Iris pigment epithelial cell (primary cell): ENCODE data around the gene C8B.

Experiments
- DNase-seq: peaks from one replicate; pipeline ENCODE4 v3.0.0-alpha.2; 2011; ENCODE audit warnings: low read depth

C8B gene

DNA sequence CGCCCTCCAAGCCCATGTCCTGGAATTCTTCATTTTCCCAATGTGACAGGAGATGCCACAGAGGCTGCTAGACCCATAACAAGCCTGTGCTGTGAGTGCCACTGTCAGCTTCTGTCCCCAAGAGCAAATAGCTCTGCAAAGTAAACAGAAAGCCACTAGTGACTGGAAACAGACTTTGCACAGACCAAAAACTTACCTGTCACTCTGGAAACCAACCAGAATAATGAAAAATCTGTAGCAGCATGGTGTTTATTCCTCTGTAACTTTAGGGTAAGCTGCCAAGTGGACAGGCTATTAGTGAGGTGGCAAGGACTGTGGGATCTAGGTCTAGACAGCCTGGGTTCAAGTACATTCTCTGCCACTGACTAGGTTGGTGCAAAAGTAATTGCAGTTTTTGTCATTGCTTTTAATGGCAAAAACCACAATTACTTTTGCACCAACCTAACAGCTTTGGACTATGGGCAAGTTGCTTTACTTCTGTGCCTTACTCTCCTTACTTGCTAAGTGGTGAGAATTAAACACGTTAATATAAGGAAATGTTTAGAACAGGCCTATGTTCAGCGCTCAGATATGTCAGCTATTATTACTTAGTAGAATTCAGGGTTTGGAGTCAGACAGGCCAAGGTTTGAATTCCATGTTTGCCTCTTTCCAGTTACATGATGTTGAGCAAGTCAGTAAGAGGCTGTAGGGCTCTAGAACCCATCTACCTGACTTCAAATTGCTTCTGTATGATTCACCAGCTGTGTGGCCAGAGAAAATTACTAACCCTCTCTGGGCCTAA, at the start of gene C8B:
C8B (minus strand) TSS at position 100 of the 782 bp plus-strand sequence; CDS start at position 33, 67 bp downstream.
- DNase-seq, result no peak

GRCh38 chr1:57015071-57015470, 49.3 kb upstream of the C8B start:
- no peak for DNase-seq

GRCh38 chr1:57013522-57013921, 47.7 kb upstream of the C8B start:
- DNase-seq, result no peak

GRCh38 chr1:57012315-57012714, 46.5 kb upstream of the C8B start:
- no peak for DNase-seq

GRCh38 chr1:57010511-57010910, 44.7 kb upstream of the C8B start:
- DNase-seq, result no peak

GRCh38 chr1:57007948-57008347, 42.1 kb upstream of the C8B start:
- DNase-seq, result no peak

GRCh38 chr1:57007472-57007871, 41.7 kb upstream of the C8B start:
- no peak for DNase-seq

DNA sequence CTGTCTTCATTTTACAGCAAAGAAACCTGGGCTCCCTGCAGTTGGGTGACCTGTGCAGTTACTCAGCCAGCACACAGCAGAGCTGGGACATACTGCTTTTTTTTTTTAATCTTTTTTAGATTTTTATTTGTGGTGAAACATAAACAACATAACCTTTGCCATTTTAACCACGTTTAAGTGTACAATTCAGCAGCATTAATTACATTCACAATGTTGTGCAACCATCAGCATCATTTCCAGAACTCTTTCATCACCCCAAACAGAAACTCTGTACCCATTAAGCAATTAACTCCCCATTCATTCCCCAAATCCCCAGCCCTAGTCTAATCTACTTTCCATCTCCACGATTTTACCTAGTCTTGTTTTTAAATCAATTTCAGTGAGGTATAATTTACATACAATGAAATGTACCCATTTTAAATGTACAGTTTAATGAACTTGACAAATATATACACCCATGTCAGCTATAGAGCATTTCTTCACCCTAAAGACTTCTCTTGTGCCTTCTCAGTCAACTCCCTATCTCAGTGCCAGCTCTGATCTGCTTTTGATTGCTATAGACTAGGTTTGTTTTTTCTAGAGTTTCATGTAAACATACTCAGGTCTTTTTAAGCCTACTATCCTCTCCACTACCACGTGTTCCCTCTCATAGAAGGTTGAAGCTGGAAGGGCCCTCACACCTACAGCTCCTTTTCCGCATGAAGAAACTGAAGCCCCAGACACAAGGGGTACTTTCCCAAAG, 37.8 kb upstream of the C8B start:
- no peak for DNase-seq

DNA sequence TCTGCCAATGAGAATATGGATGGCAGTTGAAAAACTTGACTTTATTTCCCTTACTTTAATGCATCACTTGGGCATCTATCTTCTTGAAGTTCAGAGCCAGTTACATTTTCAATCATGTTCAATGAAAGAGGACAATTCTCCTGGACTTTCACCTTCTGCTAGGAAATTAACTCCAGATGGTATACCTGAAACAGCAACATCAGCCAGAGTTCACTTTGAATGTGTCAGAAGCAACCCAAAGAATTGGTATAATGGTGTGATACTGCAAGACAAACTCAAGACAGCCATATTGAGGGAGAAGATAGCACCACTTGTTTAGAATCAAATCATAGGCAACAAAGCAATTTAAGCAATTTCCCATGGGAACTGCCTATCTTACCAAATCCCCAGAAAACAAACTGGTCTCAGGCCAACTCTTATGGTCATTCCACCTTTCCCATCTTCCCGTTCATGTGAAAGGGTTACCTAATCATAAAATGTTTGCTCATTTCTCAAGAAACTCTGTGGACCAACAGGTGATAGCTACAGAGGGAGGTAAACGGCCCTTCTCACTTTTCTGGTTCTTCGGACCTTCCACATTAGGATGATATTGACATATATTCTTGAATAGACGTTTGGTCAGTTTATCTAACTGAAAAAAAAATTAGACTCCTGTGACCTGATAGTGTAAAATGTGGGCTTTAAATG, 29.7 kb upstream of the C8B start:
- DNase-seq, result no peak

DNA sequence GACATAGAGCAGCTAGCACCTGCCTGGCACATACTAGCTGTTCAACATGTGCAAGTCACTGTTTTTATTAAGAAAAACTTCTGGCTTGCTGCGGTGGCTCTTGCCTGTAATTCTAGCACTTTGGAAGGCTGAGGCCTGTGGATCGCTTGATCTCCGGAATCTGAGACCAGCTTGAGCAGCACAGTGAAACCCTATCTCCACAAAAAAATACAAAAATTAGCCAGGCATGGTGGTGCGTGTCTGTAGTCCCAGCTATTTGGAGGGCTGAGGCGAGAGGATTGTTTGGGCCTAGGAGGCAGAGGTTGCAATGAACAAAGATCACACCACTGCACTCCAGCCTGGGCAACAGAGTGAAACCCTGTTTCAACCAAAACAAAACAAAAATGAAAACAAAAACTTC, 27.7 kb upstream of the C8B start:
- no peak for DNase-seq

DNA sequence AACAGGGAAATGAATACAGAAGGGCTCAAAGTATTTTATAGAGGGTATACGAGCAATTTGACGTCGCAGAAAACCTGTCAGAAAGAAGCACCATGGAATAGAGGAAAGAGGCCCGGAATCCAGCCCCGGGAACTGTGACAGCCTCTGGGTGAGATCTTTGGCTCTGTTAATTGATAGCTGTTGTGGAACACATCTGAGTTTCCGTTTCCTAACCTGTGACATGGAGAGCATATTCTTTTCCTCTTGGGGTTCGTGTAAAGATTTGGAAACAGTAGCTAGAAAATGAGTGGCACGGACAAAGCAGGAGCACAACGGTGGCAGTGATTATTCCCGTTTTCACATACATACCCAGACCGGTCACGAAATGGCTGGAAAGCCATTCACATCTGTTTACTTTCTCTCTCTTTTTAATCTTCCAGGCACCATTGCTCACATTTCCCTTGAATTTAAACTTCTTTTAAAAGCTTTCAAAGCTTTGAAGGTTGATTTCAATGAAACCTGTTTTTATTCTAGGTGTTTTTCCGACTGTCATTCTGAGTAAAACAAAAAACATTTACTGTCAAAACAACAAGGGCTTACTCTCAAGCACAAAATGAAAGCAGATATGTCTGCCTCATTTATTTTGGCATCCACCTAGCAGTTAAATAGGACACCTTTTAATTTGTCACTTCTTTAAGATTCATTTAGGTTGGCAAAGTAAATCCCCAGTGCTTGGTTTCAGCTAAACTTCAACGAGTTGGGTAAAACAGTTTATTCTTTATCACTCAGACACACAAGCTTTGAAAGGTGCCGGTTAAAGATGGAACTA, 26.7 kb upstream of the C8B start:
- DNase-seq, result no peak

DNA sequence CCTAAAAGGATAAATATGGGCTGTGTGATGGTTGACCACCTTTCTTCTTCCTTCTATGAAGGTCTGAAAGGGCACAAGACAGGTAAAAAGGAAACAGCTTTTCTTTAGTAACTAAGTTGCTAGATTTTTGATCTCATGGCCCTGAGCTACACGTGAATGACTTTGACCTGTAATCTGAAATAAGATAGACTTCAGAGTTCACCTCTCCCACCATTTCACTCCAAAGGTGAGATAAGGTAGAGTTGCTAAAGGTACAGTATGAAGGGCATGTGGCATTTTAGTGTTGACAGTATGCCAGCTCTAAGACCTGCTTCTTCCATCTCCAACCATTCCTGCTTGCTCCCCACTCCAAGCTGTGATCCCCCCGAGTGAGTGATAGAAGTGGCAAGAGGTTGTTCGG, 25.8 kb upstream of the C8B start:
- no peak for DNase-seq

GRCh38 chr1:56986397-56986796, 20.6 kb upstream of the C8B start:
- DNase-seq, result no peak

DNA sequence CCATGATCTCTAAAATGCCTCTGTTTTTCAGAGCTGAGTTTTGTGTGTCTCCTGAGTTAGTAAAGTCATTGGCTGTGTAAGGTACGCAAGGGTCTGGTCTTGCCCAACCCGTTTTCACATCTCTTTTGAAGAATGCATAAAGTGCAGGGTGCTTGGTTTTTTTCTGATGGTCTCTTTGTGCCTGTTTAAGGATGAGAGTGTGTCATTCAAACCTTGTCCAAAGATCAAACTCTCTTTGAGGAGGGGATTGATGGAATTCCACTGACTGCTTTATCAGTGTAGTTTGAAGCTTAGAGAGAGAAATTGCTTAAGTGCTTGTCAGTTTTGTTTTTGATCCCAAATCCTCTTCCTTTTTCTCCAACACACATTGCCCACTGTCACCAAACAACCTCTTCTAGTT, 20.0 kb upstream of the C8B start:
- no peak for DNase-seq

DNA sequence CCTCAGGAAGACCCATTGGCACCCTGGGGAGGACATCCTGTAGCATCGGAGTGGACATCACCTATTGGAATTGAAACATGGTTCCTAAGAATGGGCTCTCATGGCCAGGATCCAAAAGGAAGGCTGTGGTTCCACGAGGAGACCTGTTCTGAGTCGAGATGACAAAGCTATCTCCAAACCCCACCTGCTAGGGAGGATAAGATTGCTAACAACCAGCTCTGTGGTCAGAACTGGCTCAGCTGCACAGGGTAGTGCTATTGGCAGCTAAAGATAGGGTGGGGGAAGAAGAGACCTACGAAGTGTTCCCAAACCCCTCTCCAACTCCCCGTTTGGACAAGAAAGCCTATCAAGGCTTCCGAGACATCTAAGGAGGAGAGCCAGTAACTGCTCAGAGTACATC, 17.7 kb upstream of the C8B start:
- no peak for DNase-seq

GRCh38 chr1:56979986-56980755, 14.4 kb upstream of the C8B start:
- no peak for DNase-seq

DNA sequence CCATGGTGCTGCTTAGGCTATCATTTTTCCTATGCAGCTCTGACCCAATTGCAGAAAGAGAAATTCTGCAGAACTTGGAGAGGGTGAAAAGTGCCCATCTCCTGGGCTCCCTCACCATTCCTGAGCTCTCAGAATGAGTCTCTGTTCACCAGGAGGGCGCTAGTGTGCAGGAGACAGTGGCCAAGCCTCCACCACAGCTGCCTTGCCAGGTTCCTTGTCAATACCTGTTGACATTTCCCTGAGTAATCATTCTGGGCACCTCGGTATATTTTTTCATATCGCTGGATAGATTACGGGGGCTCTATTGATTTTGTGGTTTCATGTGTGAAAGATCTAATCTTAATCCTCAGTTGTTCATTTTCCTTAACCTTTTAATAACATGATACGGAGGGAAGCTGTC, 13.0 kb upstream of the C8B start:
- DNase-seq, result no peak

- no peak for DNase-seq
Measured at GRCh38 chr1:56977910-56978309, 12.1 kb upstream of the C8B start.

DNA sequence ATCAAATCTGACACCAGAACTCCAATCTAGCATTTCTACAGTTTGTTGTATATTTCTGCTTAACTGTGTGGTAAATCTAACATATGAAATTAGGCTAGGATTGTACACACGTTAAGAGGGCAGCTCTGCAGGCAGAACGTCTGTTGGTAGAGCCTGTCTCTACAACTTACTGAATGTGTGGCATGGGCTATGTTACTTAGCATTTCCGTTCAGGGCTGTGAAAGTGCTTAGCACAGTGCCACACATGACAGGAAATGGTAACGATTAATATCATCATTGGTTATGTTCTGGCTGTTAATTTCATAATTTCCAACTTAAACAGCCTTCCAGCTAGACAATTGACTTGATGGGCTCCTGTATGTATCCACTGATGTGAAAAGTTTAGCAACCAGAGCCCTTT, 9.6 kb upstream of the C8B start:
- no peak for DNase-seq

GRCh38 chr1:56973923-56974742, 8.3 kb upstream of the C8B start:
- DNase-seq, result peak; percentile 10

DNA sequence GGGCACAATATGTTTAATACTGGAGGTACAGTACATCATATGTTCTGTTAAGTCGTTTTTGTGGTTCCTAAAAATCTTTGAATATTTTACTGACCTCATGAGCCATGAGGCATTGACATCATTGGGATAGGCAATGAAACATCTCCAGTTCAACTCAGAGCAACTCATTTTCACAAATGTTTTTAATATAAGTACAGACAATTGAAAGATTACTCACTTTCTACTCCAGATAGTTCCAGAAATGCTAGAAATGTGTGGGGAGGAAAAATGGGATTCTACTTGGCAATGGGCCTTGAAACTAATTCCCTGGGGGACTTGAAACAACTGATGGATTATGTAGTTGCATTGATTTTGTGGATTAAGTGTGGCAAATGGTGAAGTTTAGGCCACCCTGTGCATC, 7.2 kb upstream of the C8B start:
- no peak for DNase-seq
